ENCODE measurements around the gene PACS2. TPM values are rescaled to one million over a fixed set of nuclear protein-coding genes. Genes with fewer than 3 reads are reported as not detected.

PACS2 gene
- total RNA-seq, 1 experiment from 2014 or later: 100 TPM

DNA sequence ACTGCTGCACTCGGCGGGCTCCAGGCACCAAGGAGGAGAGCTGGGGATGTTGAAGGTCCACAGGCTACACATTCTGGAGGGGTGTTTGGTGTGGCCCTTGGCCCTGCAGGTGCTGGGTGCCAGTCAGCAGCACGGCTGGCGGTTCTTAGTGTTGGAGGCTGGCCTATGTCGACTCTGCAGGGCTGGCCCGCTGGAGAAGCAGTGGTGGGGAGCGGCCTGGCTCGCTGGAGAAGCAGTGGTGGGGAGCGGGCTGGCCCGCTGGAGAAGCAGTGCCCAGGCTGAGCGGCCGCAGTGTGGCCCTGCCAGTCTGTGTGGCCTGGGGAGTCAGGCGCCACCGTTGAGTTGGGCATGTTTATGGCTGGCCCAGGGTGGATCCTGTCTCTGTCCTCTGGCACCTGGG, 132.4 kb downstream of the PACS2 start:
- ChIA-PET CTCF (interaction anchor here (1.3 to 2.0 kb wide), 2 partner anchors 24 to 76 kb away, joined by 3 to 13 read pairs; no protein-coding TSS in a partner anchor), POLR2A (no interaction called here)
- Mint-ChIP-seq H3K4me1 (no peaks in the 10 kb centered on the region), H3K36me3 (peaks cover 22% of the 10 kb centered on the region), H3K27me3 (ENCODE audit: low read depth) (no peaks in the 10 kb centered on the region), H3K9me3 (no peaks in the 10 kb centered on the region), H3K4me3 (no peak overlapping the region), H3K27ac (peak overlapping the region; percentile 72; the same call in 1 of the 2 replicates)
- ATAC-seq (no peak), DNase-seq (ENCODE audit: low spot score) (no peak)
- TF ChIP-seq, protein P1, sequence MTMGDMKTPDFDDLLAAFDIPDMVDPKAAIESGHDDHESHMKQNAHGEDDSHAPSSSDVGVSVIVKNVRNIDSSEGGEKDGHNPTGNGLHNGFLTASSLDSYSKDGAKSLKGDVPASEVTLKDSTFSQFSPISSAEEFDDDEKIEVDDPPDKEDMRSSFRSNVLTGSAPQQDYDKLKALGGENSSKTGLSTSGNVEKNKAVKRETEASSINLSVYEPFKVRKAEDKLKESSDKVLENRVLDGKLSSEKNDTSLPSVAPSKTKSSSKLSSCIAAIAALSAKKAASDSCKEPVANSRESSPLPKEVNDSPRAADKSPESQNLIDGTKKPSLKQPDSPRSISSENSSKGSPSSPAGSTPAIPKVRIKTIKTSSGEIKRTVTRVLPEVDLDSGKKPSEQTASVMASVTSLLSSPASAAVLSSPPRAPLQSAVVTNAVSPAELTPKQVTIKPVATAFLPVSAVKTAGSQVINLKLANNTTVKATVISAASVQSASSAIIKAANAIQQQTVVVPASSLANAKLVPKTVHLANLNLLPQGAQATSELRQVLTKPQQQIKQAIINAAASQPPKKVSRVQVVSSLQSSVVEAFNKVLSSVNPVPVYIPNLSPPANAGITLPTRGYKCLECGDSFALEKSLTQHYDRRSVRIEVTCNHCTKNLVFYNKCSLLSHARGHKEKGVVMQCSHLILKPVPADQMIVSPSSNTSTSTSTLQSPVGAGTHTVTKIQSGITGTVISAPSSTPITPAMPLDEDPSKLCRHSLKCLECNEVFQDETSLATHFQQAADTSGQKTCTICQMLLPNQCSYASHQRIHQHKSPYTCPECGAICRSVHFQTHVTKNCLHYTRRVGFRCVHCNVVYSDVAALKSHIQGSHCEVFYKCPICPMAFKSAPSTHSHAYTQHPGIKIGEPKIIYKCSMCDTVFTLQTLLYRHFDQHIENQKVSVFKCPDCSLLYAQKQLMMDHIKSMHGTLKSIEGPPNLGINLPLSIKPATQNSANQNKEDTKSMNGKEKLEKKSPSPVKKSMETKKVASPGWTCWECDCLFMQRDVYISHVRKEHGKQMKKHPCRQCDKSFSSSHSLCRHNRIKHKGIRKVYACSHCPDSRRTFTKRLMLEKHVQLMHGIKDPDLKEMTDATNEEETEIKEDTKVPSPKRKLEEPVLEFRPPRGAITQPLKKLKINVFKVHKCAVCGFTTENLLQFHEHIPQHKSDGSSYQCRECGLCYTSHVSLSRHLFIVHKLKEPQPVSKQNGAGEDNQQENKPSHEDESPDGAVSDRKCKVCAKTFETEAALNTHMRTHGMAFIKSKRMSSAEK (CRISPR knock-in tag; IDR thresholded peaks at IDR 0.05; ENCODE audit: borderline replicate concordance): no peak
- TF ChIP-seq, protein P2, sequence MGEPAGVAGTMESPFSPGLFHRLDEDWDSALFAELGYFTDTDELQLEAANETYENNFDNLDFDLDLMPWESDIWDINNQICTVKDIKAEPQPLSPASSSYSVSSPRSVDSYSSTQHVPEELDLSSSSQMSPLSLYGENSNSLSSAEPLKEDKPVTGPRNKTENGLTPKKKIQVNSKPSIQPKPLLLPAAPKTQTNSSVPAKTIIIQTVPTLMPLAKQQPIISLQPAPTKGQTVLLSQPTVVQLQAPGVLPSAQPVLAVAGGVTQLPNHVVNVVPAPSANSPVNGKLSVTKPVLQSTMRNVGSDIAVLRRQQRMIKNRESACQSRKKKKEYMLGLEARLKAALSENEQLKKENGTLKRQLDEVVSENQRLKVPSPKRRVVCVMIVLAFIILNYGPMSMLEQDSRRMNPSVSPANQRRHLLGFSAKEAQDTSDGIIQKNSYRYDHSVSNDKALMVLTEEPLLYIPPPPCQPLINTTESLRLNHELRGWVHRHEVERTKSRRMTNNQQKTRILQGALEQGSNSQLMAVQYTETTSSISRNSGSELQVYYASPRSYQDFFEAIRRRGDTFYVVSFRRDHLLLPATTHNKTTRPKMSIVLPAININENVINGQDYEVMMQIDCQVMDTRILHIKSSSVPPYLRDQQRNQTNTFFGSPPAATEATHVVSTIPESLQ (CRISPR knock-in tag; IDR thresholded peaks at IDR 0.05): no peak
- TF ChIP-seq RORB (CRISPR knock-in tag; IDR thresholded peaks at IDR 0.05) (no peak), TEAD1 (CRISPR knock-in tag; IDR thresholded peaks at IDR 0.05) (no peak), FOXP1 (CRISPR knock-in tag; IDR thresholded peaks at IDR 0.05; ENCODE audit: borderline replicate concordance) (no peak), TCF7 (CRISPR knock-in tag; IDR thresholded peaks at IDR 0.05; ENCODE audit: low read depth) (no peak), CREB1 (CRISPR knock-in tag; IDR thresholded peaks at IDR 0.05) (no peak), SOX15 (CRISPR knock-in tag; IDR thresholded peaks at IDR 0.05) (no peak)
- TF ChIP-seq, protein P3, sequence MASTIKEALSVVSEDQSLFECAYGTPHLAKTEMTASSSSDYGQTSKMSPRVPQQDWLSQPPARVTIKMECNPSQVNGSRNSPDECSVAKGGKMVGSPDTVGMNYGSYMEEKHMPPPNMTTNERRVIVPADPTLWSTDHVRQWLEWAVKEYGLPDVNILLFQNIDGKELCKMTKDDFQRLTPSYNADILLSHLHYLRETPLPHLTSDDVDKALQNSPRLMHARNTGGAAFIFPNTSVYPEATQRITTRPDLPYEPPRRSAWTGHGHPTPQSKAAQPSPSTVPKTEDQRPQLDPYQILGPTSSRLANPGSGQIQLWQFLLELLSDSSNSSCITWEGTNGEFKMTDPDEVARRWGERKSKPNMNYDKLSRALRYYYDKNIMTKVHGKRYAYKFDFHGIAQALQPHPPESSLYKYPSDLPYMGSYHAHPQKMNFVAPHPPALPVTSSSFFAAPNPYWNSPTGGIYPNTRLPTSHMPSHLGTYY (CRISPR knock-in tag; IDR thresholded peaks at IDR 0.05): no peak
- TF ChIP-seq, protein P4, sequence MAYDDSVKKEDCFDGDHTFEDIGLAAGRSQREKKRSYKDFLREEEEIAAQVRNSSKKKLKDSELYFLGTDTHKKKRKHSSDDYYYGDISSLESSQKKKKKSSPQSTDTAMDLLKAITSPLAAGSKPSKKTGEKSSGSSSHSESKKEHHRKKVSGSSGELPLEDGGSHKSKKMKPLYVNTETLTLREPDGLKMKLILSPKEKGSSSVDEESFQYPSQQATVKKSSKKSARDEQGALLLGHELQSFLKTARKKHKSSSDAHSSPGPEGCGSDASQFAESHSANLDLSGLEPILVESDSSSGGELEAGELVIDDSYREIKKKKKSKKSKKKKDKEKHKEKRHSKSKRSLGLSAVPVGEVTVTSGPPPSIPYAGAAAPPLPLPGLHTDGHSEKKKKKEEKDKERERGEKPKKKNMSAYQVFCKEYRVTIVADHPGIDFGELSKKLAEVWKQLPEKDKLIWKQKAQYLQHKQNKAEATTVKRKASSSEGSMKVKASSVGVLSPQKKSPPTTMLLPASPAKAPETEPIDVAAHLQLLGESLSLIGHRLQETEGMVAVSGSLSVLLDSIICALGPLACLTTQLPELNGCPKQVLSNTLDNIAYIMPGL (CRISPR knock-in tag; IDR thresholded peaks at IDR 0.05): no peak
- TF ChIP-seq, protein P5, sequence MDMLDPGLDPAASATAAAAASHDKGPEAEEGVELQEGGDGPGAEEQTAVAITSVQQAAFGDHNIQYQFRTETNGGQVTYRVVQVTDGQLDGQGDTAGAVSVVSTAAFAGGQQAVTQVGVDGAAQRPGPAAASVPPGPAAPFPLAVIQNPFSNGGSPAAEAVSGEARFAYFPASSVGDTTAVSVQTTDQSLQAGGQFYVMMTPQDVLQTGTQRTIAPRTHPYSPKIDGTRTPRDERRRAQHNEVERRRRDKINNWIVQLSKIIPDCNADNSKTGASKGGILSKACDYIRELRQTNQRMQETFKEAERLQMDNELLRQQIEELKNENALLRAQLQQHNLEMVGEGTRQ (CRISPR knock-in tag; IDR thresholded peaks at IDR 0.05): no peak

Other genes starting within 250 kb of the PACS2 start
- gene GPR132, start 249.3 kb upstream of the PACS2 start, total RNA-seq (2021): 0.09 to 0.13 TPM in 2 of 3 replicates, not detected in the other
- gene JAG2, start 146.0 kb upstream of the PACS2 start, total RNA-seq (2021): 10.6 to 12.2 TPM (median 11.8 TPM) in 3 replicates
- 35.4 to 56.2 TPM (median 51.3 TPM) in 3 replicates for gene NUDT14, start 133.4 kb upstream of the PACS2 start, total RNA-seq (2021)
- 7.8 to 10.0 TPM (median 8.3 TPM) in 3 replicates for gene BTBD6, start 66.2 kb upstream of the PACS2 start, total RNA-seq (2021)
- gene BRF1, start 13.7 kb upstream of the PACS2 start, total RNA-seq (2021): 23.9 to 26.5 TPM (median 26.4 TPM) in 3 replicates
- gene TEX22, start 83.8 kb downstream of the PACS2 start, total RNA-seq (2021): 0.55 to 2.2 TPM (median 0.87 TPM) in 3 replicates
- gene MTA1, start 105.1 kb downstream of the PACS2 start, total RNA-seq (2021): 248 to 279 TPM (median 251 TPM) in 3 replicates
- gene CRIP2, start 160.1 kb downstream of the PACS2 start, total RNA-seq (2021): 4.6 to 5.4 TPM (median 5.0 TPM) in 3 replicates
- 4.8 to 9.0 TPM (median 5.8 TPM) in 3 replicates for gene CRIP1, start 172.1 kb downstream of the PACS2 start, total RNA-seq (2021)
- gene TEDC1, start 176.5 kb downstream of the PACS2 start, total RNA-seq (2021): 16.4 to 17.9 TPM (median 16.7 TPM) in 3 replicates
- gene TMEM121, start 211.8 kb downstream of the PACS2 start, total RNA-seq (2021): 0.81 to 1.9 TPM (median 1.5 TPM) in 3 replicates